Tibial nerve (tissue), 4 donors: ENCODE results near the gene ZNF662.

Experiments used
- CTCF ChIP-seq, 5 experiments: fragments of 200-600 bp in 3 of 5; fragments of 450-650 bp in 2 of 5; sonication (generic) in 3 of 5; IDR thresholded peaks; one replicate each; pipeline ENCODE4 v1.5.1; 2016 to 2019; ENCODE audit warnings: antibody characterized with exemption in 5 of 5, mild to moderate bottlenecking in 3 of 5, moderate library complexity in 2 of 5
- EP300 ChIP-seq, 2 donors: sonication (generic); formaldehyde crosslinking; IDR thresholded peaks; one replicate each; pipeline ENCODE4 v1.6.1; 2017; ENCODE audit warnings: antibody characterized with exemption in 2 of 2, mild to moderate bottlenecking in 1 of 2
- POLR2A ChIP-seq, 2 donors: fragments of 450-650 bp; IDR thresholded peaks; one replicate each; pipeline ENCODE4 v1.6.1; 2017; ENCODE audit warnings: antibody characterized with exemption in 2 of 2, mild to moderate bottlenecking in 2 of 2, moderate library complexity in 2 of 2

- no peak for TF ChIP-seq CTCF (IDR thresholded peaks at IDR 0.05)
- no peak for TF ChIP-seq POLR2A (IDR thresholded peaks at IDR 0.05)
- TF ChIP-seq EP300 (IDR thresholded peaks at IDR 0.05) = no peak
These were observed 33.2 kb upstream of the ZNF662 start for GRCh38 chr3:42872718-42873117.
